ENCODE measurements around the gene MRGPRF.

DNA sequence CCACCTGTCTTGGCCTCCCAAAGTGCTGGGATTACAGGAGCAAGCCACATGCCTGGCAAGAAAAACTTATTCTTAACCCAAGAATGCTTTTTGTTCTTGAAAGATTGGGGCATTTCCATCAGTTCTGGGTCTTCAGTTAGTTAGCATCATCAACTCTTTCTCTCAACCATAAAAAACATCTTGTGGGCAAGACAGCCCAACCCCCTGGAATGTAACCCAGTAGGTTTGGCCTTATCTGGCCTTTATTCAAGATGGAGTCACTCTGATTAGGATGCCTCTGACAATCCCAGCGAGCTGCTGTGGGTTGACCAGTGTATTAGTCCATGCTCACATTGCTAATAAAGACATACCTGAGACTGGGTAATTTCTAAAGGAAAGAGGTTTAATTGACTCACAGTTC lies 26.5 kb upstream of the MRGPRF start:
- TF ChIP-seq, protein P1, sequence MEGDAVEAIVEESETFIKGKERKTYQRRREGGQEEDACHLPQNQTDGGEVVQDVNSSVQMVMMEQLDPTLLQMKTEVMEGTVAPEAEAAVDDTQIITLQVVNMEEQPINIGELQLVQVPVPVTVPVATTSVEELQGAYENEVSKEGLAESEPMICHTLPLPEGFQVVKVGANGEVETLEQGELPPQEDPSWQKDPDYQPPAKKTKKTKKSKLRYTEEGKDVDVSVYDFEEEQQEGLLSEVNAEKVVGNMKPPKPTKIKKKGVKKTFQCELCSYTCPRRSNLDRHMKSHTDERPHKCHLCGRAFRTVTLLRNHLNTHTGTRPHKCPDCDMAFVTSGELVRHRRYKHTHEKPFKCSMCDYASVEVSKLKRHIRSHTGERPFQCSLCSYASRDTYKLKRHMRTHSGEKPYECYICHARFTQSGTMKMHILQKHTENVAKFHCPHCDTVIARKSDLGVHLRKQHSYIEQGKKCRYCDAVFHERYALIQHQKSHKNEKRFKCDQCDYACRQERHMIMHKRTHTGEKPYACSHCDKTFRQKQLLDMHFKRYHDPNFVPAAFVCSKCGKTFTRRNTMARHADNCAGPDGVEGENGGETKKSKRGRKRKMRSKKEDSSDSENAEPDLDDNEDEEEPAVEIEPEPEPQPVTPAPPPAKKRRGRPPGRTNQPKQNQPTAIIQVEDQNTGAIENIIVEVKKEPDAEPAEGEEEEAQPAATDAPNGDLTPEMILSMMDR (IDR thresholded peaks at IDR 0.05) = no peak
- no peak for TF ChIP-seq POLR2A (IDR thresholded peaks at IDR 0.05)

Measured in Peyer's patch (tissue), 4 donors.